A673 (cell line): ENCODE results near the gene CTU2. TPM values are rescaled to one million over a fixed set of nuclear protein-coding genes. Genes with fewer than 3 reads are reported as not detected.

Experiments used
- BruUV-seq: library from RNA; stranded (reverse); fragments of 400-500 nt; replicated peaks from 2 replicates; lab custom pipeline; 2021; lab: Mats Ljungman, UMichigan
- CTCF ChIA-PET: fragments of 300-600 bp; sonication (Branson Sonifier 250); formaldehyde crosslinking; loops from one replicate; lab custom pipeline; 2022; ENCODE audit warnings: antibody characterized with exemption; lab: Charles Lee
- POLR2A ChIA-PET: fragments of 300-600 bp; sonication (Branson Sonifier 250); formaldehyde crosslinking; loops from one replicate; lab custom pipeline; 2022; ENCODE audit warnings: antibody characterized with exemption; ENCODE audit not compliant: low non-redundant PET; lab: Charles Lee
- DNase-seq: peaks from one replicate; pipeline ENCODE4 v3.0.0-alpha.2; 2015; ENCODE audit warnings: low spot score
- H3K27ac ChIP-seq: fragments of 200-600 bp; sonication (generic); 2 replicates; pipeline ENCODE4 v1.5.1; 2016; ENCODE audit warnings: mixed run types, low read depth, mild to moderate bottlenecking, mixed read lengths, antibody characterized with exemption, low read length; ENCODE audit not compliant: poor library complexity, severe bottlenecking
- H3K27me3 ChIP-seq: fragments of 200-600 bp; sonication (generic); replicated peaks from 2 replicates; pipeline ENCODE4 v1.6.1; 2017; ENCODE audit warnings: mixed run types, low read depth, mild to moderate bottlenecking, mixed read lengths, antibody characterized with exemption, low read length; ENCODE audit not compliant: insufficient read depth, poor library complexity
- H3K36me3 ChIP-seq: fragments of 200-600 bp; sonication (generic); 2 replicates; pipeline ENCODE4 v1.6.1; 2016; ENCODE audit warnings: mixed run types, mild to moderate bottlenecking, mixed read lengths, antibody characterized with exemption, low read length; ENCODE audit not compliant: insufficient read depth, poor library complexity, severe bottlenecking
- H3K4me1 ChIP-seq: fragments of 200-600 bp; sonication (generic); 2 replicates; pipeline ENCODE4 v1.6.1; 2017; ENCODE audit warnings: mixed run types, mild to moderate bottlenecking, mixed read lengths, antibody characterized with exemption, low read length; ENCODE audit not compliant: insufficient read depth, poor library complexity, severe bottlenecking
- H3K4me3 ChIP-seq: fragments of 200-600 bp; sonication (generic); 2 replicates; pipeline ENCODE4 v1.5.1; 2016; ENCODE audit warnings: low read depth, mixed run types, mild to moderate bottlenecking, mixed read lengths, low read length; ENCODE audit not compliant: poor library complexity, severe bottlenecking
- H3K9me3 ChIP-seq: fragments of 200-600 bp; sonication (generic); 2 replicates; pipeline ENCODE4 v1.6.1; 2016; ENCODE audit warnings: mixed run types, low read depth, mild to moderate bottlenecking, mixed read lengths, antibody characterized with exemption, low read length; ENCODE audit not compliant: poor library complexity, severe bottlenecking
- EZH2 ChIP-seq: fragments of 200-600 bp; sonication (generic); IDR thresholded peaks from 2 replicates; pipeline ENCODE4 v1.6.1; 2017; ENCODE audit warnings: borderline replicate concordance, low read depth, mild to moderate bottlenecking, mixed read lengths, antibody characterized with exemption, low read length; ENCODE audit not compliant: poor library complexity, severe bottlenecking
- intact Hi-C: fragments of 100-400 bp; cut with micrococcal nuclease; formaldehyde crosslinking; loops from one replicate; pipeline ENCODE4 v1.10.0; 2022; ENCODE audit not compliant: unreplicated experiment
- total RNA-seq: library from RNA; stranded (reverse); gene quantifications from 2 replicates; pipeline ENCODE4 v1.2.3, GENCODE V29; 2021
- TF ChIP-seq, protein P1 (sequence below): fragments of 300-800, 200-600 bp; sonication (generic); conservative IDR thresholded peaks from 2 replicates; pipeline ENCODE4 v1.5.1; 2017; ENCODE audit warnings: low read depth, mild to moderate bottlenecking, antibody characterized with exemption, low read length, moderate library complexity, mixed read lengths

The CTU2 gene
- total RNA-seq, 1 experiment from 2014 or later = 47.5 TPM

DNA sequence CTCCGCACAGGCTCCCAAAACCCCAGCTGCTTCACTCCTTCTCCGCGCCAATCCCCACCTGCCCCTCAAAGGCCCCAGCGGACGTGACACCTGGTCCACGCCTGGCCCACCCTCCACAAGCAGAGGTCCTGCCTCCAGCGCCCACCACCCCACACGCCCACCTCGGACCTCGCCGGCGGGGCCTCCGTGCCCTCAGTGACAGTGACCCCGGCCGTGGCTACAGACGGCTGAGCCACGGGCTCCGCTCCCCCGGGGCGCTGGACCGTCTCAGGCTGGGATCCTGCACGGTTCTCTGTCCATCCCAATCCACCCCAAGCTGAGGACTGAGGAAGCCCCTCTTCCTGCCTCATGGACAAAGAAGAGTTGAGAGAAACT, 53.7 kb downstream of the CTU2 start:
- DNase-seq = no peak
- Histone ChIP-seq H3K4me1 (no peaks in the 10 kb centered on the region), H3K36me3 (peaks cover 4% of the 10 kb centered on the region), H3K27me3 (no peaks in the 10 kb centered on the region), H3K9me3 (no peaks in the 10 kb centered on the region), H3K27ac (peak overlapping the region; percentile 23), H3K4me3 (no peak overlapping the region)
- intact Hi-C loops = loop anchor here (10.0 kb wide), 1 partner anchor 455 kb away; the partner anchor contains the start of gene ZNF778
- ChIA-PET POLR2A (no interaction called here), CTCF (no interaction called here)
- TF ChIP-seq EZH2 = no peak
- TF ChIP-seq, protein P1, sequence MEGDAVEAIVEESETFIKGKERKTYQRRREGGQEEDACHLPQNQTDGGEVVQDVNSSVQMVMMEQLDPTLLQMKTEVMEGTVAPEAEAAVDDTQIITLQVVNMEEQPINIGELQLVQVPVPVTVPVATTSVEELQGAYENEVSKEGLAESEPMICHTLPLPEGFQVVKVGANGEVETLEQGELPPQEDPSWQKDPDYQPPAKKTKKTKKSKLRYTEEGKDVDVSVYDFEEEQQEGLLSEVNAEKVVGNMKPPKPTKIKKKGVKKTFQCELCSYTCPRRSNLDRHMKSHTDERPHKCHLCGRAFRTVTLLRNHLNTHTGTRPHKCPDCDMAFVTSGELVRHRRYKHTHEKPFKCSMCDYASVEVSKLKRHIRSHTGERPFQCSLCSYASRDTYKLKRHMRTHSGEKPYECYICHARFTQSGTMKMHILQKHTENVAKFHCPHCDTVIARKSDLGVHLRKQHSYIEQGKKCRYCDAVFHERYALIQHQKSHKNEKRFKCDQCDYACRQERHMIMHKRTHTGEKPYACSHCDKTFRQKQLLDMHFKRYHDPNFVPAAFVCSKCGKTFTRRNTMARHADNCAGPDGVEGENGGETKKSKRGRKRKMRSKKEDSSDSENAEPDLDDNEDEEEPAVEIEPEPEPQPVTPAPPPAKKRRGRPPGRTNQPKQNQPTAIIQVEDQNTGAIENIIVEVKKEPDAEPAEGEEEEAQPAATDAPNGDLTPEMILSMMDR = no peak
- no TSS peak for BruUV-seq

DNA sequence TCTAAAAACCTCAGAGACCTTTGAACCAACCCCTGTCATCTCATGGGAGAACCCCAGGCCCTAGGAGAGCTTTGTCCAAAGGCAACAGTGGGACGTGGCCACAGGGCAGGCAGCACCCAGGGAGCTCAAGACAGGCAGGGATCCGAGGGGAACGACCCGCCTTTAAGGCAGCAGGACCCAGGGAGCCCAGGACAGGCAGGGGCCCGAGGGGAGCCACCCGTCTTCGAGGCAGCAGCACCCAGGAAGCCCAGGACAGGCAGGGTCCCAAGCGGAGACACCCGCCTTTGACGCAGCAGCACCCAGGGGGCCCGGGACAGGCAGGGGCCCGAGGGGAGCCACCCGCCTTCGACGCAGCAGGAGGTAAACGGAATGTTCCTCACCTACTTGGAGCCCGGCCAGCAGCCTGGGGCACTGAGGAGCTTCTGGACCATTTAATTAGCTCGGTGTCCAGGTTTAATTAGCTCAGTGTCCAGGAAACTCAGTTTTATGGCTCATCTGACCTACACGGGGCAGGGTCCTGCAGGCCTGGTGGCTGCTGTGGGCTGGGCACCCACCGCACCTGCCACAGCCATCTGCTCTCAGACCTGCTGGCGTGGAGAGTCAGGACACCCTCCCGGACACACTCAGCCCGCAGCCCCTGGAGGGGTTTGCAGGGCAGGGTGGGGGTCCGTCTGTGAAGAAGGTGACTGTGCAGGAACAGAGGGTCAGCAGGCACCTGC, 54.3 kb downstream of the CTU2 start:
- Histone ChIP-seq H3K4me1 (no peaks in the 10 kb centered on the region), H3K27me3 (no peaks in the 10 kb centered on the region), H3K27ac (peak overlapping the region; percentile 23), H3K4me3 (no peak overlapping the region), H3K9me3 (no peaks in the 10 kb centered on the region), H3K36me3 (peaks cover 4% of the 10 kb centered on the region)
- ChIA-PET POLR2A (no interaction called here), CTCF (no interaction called here)
- no peak for DNase-seq
- TF ChIP-seq, protein P1 = no peak
- no peak for TF ChIP-seq EZH2
- BruUV-seq = no TSS peak
- intact Hi-C loops = no loop called here

DNA sequence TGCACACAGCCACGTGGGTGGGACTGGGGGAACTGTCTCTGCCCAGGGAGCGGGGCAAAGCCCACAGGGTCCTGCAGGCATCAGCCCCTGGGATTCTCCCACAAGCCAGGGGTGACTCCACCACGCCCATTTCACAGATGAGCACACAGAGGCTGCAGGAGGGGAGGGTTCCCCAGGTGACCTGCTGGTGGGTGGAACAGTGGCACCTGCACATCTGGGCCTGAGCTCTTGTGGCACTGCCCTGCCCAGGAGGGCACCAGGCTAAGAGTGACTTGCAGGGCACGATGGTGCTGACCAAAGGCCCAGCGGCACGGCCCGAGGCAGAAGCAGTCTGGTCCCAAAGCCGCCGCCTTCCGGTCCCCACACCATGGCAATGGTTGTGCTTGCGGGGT, 54.8 kb downstream of the CTU2 start:
- peaks cover 4% of the 10 kb centered on the region for H3K36me3 ChIP-seq
- intact Hi-C loops = no loop called here

More for the DNA sequence above, 54.8 kb downstream of the CTU2 start:
- Histone ChIP-seq H3K4me3 (no peak overlapping the region), H3K27ac (no peak overlapping the region), H3K27me3 (no peaks in the 10 kb centered on the region), H3K9me3 (no peaks in the 10 kb centered on the region), H3K4me1 (no peaks in the 10 kb centered on the region)
- DNase-seq = no peak
- TF ChIP-seq, protein P1 = no peak
- no peak for TF ChIP-seq EZH2
- POLR2A ChIA-PET = no interaction called here
- BruUV-seq = no TSS peak
- CTCF ChIA-PET = no interaction called here
